Hepatocyte (in vitro differentiated cells): ENCODE results near the gene OR6B1. TPM values are rescaled to one million over a fixed set of nuclear protein-coding genes. Genes with fewer than 3 reads are reported as not detected.

Experiments
- DNase-seq: peaks from one replicate; pipeline ENCODE4 v3.0.0-alpha.2; 2016; ENCODE audit warnings: low spot score
- H2AFZ ChIP-seq: fragments of 200-600 bp; sonication (generic); 2 replicates; pipeline ENCODE4 v1.6.0; 2016; ENCODE audit warnings: antibody characterized with exemption, mild to moderate bottlenecking
- H3K27ac ChIP-seq: fragments of 200-600 bp; sonication (generic); 2 replicates; pipeline ENCODE4 v1.5.1; 2016; ENCODE audit warnings: mild to moderate bottlenecking
- H3K27me3 ChIP-seq: fragments of 200-600 bp; sonication (generic); 2 replicates; pipeline ENCODE4 v1.6.1; 2016
- H3K36me3 ChIP-seq: fragments of 200-600 bp; sonication (generic); replicated peaks from 2 replicates; pipeline ENCODE4 v1.5.1; 2016; ENCODE audit warnings: low read depth; ENCODE audit not compliant: insufficient read depth
- H3K4me1 ChIP-seq: fragments of 200-600 bp; sonication (generic); 2 replicates; pipeline ENCODE4 v1.5.1; 2016; ENCODE audit warnings: mild to moderate bottlenecking, moderate library complexity; ENCODE audit not compliant: insufficient read depth
- H3K4me2 ChIP-seq: fragments of 200-600 bp; sonication (generic); 2 replicates; pipeline ENCODE4 v1.6.0; 2016
- H3K4me3 ChIP-seq: fragments of 200-600 bp; sonication (generic); 2 replicates; pipeline ENCODE4 v1.5.1; 2016; ENCODE audit warnings: mild to moderate bottlenecking
- H3K79me2 ChIP-seq: fragments of 200-600 bp; sonication (generic); 2 replicates; pipeline ENCODE4 v1.6.0; 2017; ENCODE audit warnings: mild to moderate bottlenecking
- H3K9me2 ChIP-seq: fragments of 200-600 bp; sonication (generic); replicated peaks from 2 replicates; pipeline ENCODE4 v1.6.0; 2017; ENCODE audit warnings: mild to moderate bottlenecking; ENCODE audit not compliant: insufficient read depth
- H3K9me3 ChIP-seq: fragments of 200-600 bp; sonication (generic); 2 replicates; pipeline ENCODE4 v1.5.1; 2016; ENCODE audit warnings: low read depth, mild to moderate bottlenecking
- H4K20me1 ChIP-seq: fragments of 200-600 bp; sonication (generic); 2 replicates; pipeline ENCODE4 v1.6.0; 2016; ENCODE audit warnings: mild to moderate bottlenecking; ENCODE audit not compliant: insufficient read depth, poor library complexity, severe bottlenecking
- CTCF ChIP-seq: fragments of 200-600 bp; sonication (generic); IDR thresholded peaks from 2 replicates; pipeline ENCODE4 v1.5.1; 2016; ENCODE audit warnings: antibody characterized with exemption, mild to moderate bottlenecking; ENCODE audit not compliant: poor library complexity
- EZH2 ChIP-seq: fragments of 200-600 bp; sonication (generic); IDR thresholded peaks from 2 replicates; pipeline ENCODE4 v1.6.1; 2016; ENCODE audit warnings: antibody characterized with exemption, mild to moderate bottlenecking, borderline replicate concordance
- EZH2phosphoT487 ChIP-seq: fragments of 200-600 bp; sonication (generic); IDR thresholded peaks from one replicate; pipeline ENCODE4 v1.6.1; 2018; ENCODE audit warnings: antibody characterized with exemption, mild to moderate bottlenecking, low read depth, moderate library complexity; ENCODE audit not compliant: unreplicated experiment, severe bottlenecking
- WGBS: methylation state at CpG from one replicate; pipeline ENCODE4 v1.1.6; 2016; ENCODE audit warnings: low lambda C conversion rate; ENCODE audit errors: missing lambda C conversion rate; 5-methylcytosine and 5-hydroxymethylcytosine counted together
- polyA plus RNA-seq: library from polyadenylated mRNA; unstranded; fragments of >200 nt; fragmentation: Nextera tagmentation; extraction: Ambion mirVana; gene quantifications from 2 replicates; pipeline ENCODE4 v1.2.1, GENCODE V29; 2016
- total RNA-seq: library from RNA; depleted of rRNA; stranded (reverse); fragments of >200 nt; gene quantifications from 2 replicates; pipeline ENCODE4 v1.2.3, GENCODE V29; 2014

Gene OR6B1
- total and polyA plus RNA-seq, 2 experiments from 2014 or later, result 0.28 TPM; not detected in 1

GRCh38 chr7:143980746-143981510, 19.2 kb upstream of the OR6B1 start:
- Histone ChIP-seq H3K4me1 (no peaks in the 10 kb centered on the region), H3K79me2 (no peaks in the 10 kb centered on the region), H3K36me3 (no peaks in the 10 kb centered on the region), H3K4me3 (no peak overlapping the region), H3K27ac (no peak overlapping the region), H2AFZ (no peak overlapping the region), H3K9me2 (no peaks in the 10 kb centered on the region), H3K27me3 (no peaks in the 10 kb centered on the region), H3K9me3 (no peaks in the 10 kb centered on the region), H4K20me1 (no peaks in the 10 kb centered on the region), H3K4me2 (no peak overlapping the region)
- TF ChIP-seq EZH2 (no peak), EZH2phosphoT487 (no peak), CTCF (no peak)
- 91% methylated on average over 10 of the region's 10 CpGs for WGBS
- DNase-seq, result no peak

- no peak for DNase-seq
- no peak overlapping the region for H2AFZ ChIP-seq
- H3K4me3 ChIP-seq, result no peak overlapping the region
- TF ChIP-seq EZH2phosphoT487, result no peak
- TF ChIP-seq EZH2, result no peak
- no peak for TF ChIP-seq CTCF
- H3K4me1 ChIP-seq, result no peaks in the 10 kb centered on the region
- H3K9me3 ChIP-seq, result no peaks in the 10 kb centered on the region
- WGBS, result 91% methylated on average over 5 of the region's 5 CpGs
- H3K79me2 ChIP-seq, result no peaks in the 10 kb centered on the region
- H4K20me1 ChIP-seq, result no peaks in the 10 kb centered on the region
- no peaks in the 10 kb centered on the region for H3K27me3 ChIP-seq
- H3K36me3 ChIP-seq, result no peaks in the 10 kb centered on the region
- H3K27ac ChIP-seq, result no peak overlapping the region
- H3K4me2 ChIP-seq, result no peak overlapping the region
- H3K9me2 ChIP-seq, result no peaks in the 10 kb centered on the region
Measured at GRCh38 chr7:143983960-143984359, 16.2 kb upstream of the OR6B1 start.

GRCh38 chr7:143987513-143987912, 12.6 kb upstream of the OR6B1 start:
- no peaks in the 10 kb centered on the region for H3K9me3 ChIP-seq
- H3K27ac ChIP-seq, result no peak overlapping the region
- no peaks in the 10 kb centered on the region for H3K4me1 ChIP-seq
- H3K27me3 ChIP-seq, result no peaks in the 10 kb centered on the region
- no peak overlapping the region for H3K4me3 ChIP-seq
- H3K9me2 ChIP-seq, result no peaks in the 10 kb centered on the region
- no peak overlapping the region for H3K4me2 ChIP-seq
- H2AFZ ChIP-seq, result no peak overlapping the region
- no peak for TF ChIP-seq CTCF
- no peak for TF ChIP-seq EZH2
- no peak for TF ChIP-seq EZH2phosphoT487
- H4K20me1 ChIP-seq, result no peaks in the 10 kb centered on the region
- H3K36me3 ChIP-seq, result no peaks in the 10 kb centered on the region
- no peaks in the 10 kb centered on the region for H3K79me2 ChIP-seq
- no peak for DNase-seq
